Renal pelvis (tissue), 4 donors: ENCODE measurements around the gene ZBTB49. TPM values are rescaled to one million over a fixed set of nuclear protein-coding genes. Genes with fewer than 3 reads are reported as not detected.
"Not testable (repeated sequence)": the region's sequence is repeated elsewhere in the genome, so short reads cannot be mapped to it uniquely, and the experiment has no call there.

Source experiments
- DNase-seq: peaks from one replicate; pipeline ENCODE4 v3.0.0-alpha.2; 2013
- polyA plus RNA-seq, 3 donors: library from polyadenylated mRNA; unstranded; fragments of 120-200 nt; gene quantifications; one replicate each; pipeline ENCODE4 v1.2.1, GENCODE V29; 2013; ENCODE audit not compliant: insufficient read length in 3 of 3

The ZBTB49 gene
- polyA plus RNA-seq, 3 donors: 7.5 to 9.0 (median 8.5) TPM

GRCh38 chr4:4323705-4324534, 33.9 kb downstream of the ZBTB49 start:
- no peak for DNase-seq

- DNase-seq: no peak
Observed at GRCh38 chr4:4325321-4325720, 35.3 kb downstream of the ZBTB49 start.

GRCh38 chr4:4326166-4326565, 36.1 kb downstream of the ZBTB49 start:
- no peak for DNase-seq

- DNase-seq: peak; percentile 10
Observed at GRCh38 chr4:4327652-4328121, 37.6 kb downstream of the ZBTB49 start.

- DNase-seq: no peak
Observed at GRCh38 chr4:4328206-4328605, 38.2 kb downstream of the ZBTB49 start.

GRCh38 chr4:4328840-4329239, 38.8 kb downstream of the ZBTB49 start:
- DNase-seq: no peak

- no peak for DNase-seq
Observed at GRCh38 chr4:4329496-4329895, 39.4 kb downstream of the ZBTB49 start.

GRCh38 chr4:4330794-4331193, 40.7 kb downstream of the ZBTB49 start:
- no peak for DNase-seq

- no peak for DNase-seq
Observed at GRCh38 chr4:4332529-4332928, 42.5 kb downstream of the ZBTB49 start.

GRCh38 chr4:4333265-4333706, 43.2 kb downstream of the ZBTB49 start:
- no peak for DNase-seq

GRCh38 chr4:4334798-4335520, 44.9 kb downstream of the ZBTB49 start:
- peak; percentile 12 for DNase-seq

GRCh38 chr4:4338210-4339001, 48.4 kb downstream of the ZBTB49 start:
- no peak for DNase-seq

- no peak for DNase-seq
Observed at GRCh38 chr4:4339504-4340085, 49.5 kb downstream of the ZBTB49 start.

- no peak for DNase-seq
Observed at GRCh38 chr4:4341861-4342650, 52.0 kb downstream of the ZBTB49 start.

- no peak for DNase-seq
Observed at GRCh38 chr4:4343038-4343437, 53.0 kb downstream of the ZBTB49 start.

GRCh38 chr4:4344915-4345527, 55.0 kb downstream of the ZBTB49 start:
- no peak for DNase-seq

GRCh38 chr4:4347585-4347984, 57.5 kb downstream of the ZBTB49 start:
- no peak for DNase-seq

GRCh38 chr4:4348585-4348984, 58.5 kb downstream of the ZBTB49 start:
- DNase-seq: not testable (repeated sequence)

- DNase-seq: no peak
Observed at GRCh38 chr4:4349867-4350266, 59.8 kb downstream of the ZBTB49 start.

- DNase-seq: no peak
Observed at GRCh38 chr4:4350909-4351308, 60.9 kb downstream of the ZBTB49 start.

GRCh38 chr4:4355302-4355701, 65.3 kb downstream of the ZBTB49 start:
- no peak for DNase-seq
